Thoracic aorta (tissue), 2 donors: ENCODE data around the gene CYP4Z1. TPM values are rescaled to one million over a fixed set of nuclear protein-coding genes. Genes with fewer than 3 reads are reported as not detected.
"Not testable (repeated sequence)": the region's sequence is repeated elsewhere in the genome, so short reads cannot be mapped to it uniquely, and the experiment has no call there.

ENCODE experiments used
- ATAC-seq: fragments of 150-250 bp; one replicate; pipeline ENCODE4 v1.8.0; 2017; ENCODE audit warnings: low read depth; ENCODE audit not compliant: insufficient number of reproducible peaks, low FRiP score
- DNase-seq: peaks from one replicate; pipeline ENCODE4 v3.0.0-alpha.2; 2020; ENCODE audit warnings: low spot score
- H3K27ac ChIP-seq, 2 donors: fragments of 200-600 bp; sonication (generic); 1 replicate in 1 of 2; 2 replicates in 1 of 2; pipeline ENCODE4 v1.5.1; 2016; ENCODE audit warnings: mild to moderate bottlenecking in 2 of 2, moderate library complexity in 2 of 2
- H3K27me3 ChIP-seq: fragments of 200-600 bp; sonication (generic); replicated peaks from 2 replicates; pipeline ENCODE4 v1.6.0; 2016; ENCODE audit warnings: mild to moderate bottlenecking; ENCODE audit not compliant: insufficient read depth
- H3K36me3 ChIP-seq: fragments of 200-600 bp; sonication (generic); one replicate; pipeline ENCODE4 v1.5.1; 2016
- H3K4me1 ChIP-seq, 2 donors: fragments of 200-600 bp; sonication (generic); 1 replicate in 1 of 2; 2 replicates in 1 of 2; pipeline versions ENCODE4 v1.5.1 to v1.6.0; 2016; ENCODE audit warnings: low read depth in 2 of 2, mild to moderate bottlenecking in 1 of 2; ENCODE audit not compliant: control insufficient read depth in 1 of 2
- H3K4me3 ChIP-seq: fragments of 200-600 bp; sonication (generic); 2 replicates; pipeline ENCODE4 v1.5.1; 2016; ENCODE audit warnings: mild to moderate bottlenecking
- H3K9me3 ChIP-seq: fragments of 200-600 bp; sonication (generic); 2 replicates; pipeline ENCODE4 v1.5.1; 2016
- total RNA-seq, 2 donors: library from RNA; depleted of rRNA; stranded (reverse); fragments of >200 nt; gene quantifications; one replicate each; pipeline versions ENCODE4 v1.1.0 to v1.2.3, GENCODE V29; 2016
- TF ChIP-seq, protein P1 (sequence below): fragments of 200-600 bp; sonication (generic); IDR thresholded peaks from one replicate; pipeline ENCODE4 v1.5.1; 2019; ENCODE audit warnings: antibody characterized with exemption

The CYP4Z1 gene
- total RNA-seq, 2 donors from 2014 or later, result 1.1 to 3.9 TPM

DNA sequence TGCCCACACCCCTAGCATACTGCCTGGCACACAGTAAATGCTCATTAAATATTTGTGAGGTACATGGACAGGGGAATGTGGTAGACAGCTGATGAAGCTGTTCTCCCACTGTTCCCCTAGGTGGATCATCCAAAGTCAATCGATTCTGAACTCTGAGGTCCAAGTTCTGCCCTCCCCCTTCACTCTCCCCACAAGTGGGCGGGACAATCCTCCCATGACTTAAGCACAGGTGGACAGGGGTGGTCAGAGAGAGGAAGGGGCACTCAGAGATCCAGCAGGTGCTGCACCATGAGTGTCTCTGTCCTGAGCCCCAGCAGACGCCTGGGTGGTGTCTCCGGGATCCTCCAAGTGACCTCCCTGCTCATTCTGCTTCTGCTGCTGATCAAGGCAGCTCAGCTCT is 70.2 kb downstream of the CYP4Z1 start, which contains the start of gene CYP4A22:
CYP4A22 (plus strand) TSS at position 244 of the 400 bp plus-strand sequence; CDS start at position 289, 45 bp downstream.
- TF ChIP-seq, protein P1, sequence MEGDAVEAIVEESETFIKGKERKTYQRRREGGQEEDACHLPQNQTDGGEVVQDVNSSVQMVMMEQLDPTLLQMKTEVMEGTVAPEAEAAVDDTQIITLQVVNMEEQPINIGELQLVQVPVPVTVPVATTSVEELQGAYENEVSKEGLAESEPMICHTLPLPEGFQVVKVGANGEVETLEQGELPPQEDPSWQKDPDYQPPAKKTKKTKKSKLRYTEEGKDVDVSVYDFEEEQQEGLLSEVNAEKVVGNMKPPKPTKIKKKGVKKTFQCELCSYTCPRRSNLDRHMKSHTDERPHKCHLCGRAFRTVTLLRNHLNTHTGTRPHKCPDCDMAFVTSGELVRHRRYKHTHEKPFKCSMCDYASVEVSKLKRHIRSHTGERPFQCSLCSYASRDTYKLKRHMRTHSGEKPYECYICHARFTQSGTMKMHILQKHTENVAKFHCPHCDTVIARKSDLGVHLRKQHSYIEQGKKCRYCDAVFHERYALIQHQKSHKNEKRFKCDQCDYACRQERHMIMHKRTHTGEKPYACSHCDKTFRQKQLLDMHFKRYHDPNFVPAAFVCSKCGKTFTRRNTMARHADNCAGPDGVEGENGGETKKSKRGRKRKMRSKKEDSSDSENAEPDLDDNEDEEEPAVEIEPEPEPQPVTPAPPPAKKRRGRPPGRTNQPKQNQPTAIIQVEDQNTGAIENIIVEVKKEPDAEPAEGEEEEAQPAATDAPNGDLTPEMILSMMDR, result no peak
- no peak for ATAC-seq

DNA sequence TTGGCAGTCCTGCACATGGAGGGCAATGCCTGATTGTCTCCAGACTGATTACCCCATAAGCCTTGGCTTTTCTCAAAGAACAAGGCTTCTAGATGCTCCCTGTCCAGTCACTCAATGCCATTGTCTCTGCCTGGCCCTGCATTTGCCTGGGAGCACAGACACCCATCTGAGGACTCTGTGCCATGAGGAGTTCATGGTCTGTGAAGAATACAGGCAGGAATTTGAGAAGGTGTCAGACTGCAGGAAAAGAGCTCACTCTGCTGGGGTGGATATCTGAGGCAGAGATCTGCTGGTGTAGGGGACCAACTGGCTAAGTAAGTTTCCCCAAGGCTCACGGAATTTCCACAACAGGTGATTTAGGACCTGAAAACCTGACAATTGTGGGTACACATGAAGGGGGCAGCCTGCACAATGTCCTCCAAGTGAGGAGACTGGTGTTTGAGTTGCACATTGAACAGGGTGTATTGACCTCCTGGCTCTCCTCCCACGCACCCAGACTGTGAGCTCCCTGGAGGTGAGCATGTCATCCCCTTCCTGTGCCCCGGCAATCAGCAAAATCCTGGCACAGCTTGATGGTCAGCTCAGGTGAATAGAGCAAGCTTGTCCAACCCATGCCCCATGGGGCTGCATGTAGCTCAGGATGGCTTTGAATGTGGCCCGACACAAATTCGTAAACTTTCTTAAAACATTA is 71.0 kb downstream of the CYP4Z1 start:
- H3K4me3 ChIP-seq, result no peak overlapping the region
- H3K9me3 ChIP-seq, result no peaks in the 10 kb centered on the region
- H3K27me3 ChIP-seq, result no peaks in the 10 kb centered on the region
- ATAC-seq, result no peak
- DNase-seq, result no peak
- no peaks in the 10 kb centered on the region for H3K36me3 ChIP-seq
- no peaks in the 10 kb centered on the region for H3K4me1 ChIP-seq
- TF ChIP-seq, protein P1, result no peak
- no peak overlapping the region for H3K27ac ChIP-seq

More for the DNA sequence above, 70.2 kb downstream of the CYP4Z1 start, which contains the start of gene CYP4A22:
- Histone ChIP-seq H3K36me3 (no peaks in the 10 kb centered on the region), H3K27me3 (no peaks in the 10 kb centered on the region), H3K27ac (no peak within 1 kb of the TSS), H3K4me1 (no peaks in the 10 kb centered on the region), H3K9me3 (no peaks in the 10 kb centered on the region), H3K4me3 (no peak within 1 kb of the TSS)
- no peak for DNase-seq

DNA sequence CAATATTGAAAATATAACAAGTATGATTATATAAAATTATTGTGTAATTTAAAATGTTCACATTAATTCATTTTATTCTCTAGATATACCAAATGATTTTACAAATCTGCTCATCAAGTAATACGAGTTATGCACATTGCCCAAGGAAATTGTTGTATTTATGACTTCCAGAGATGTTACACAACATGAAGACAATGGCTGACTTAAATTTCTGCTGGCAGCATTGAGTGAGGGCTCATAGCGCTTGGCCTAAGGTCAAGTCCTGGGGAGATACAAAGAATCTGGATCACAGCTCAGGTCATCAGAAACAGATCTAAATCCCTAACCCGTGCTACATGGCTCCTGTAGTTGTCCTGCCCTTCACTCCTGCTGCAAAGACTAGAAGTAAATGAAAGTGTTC is 73.3 kb downstream of the CYP4Z1 start:
- not testable (repeated sequence) for H3K4me1 ChIP-seq, H3K36me3 ChIP-seq, H3K27ac ChIP-seq, H3K4me3 ChIP-seq, ATAC-seq, H3K9me3 ChIP-seq, H3K27me3 ChIP-seq, DNase-seq

DNA sequence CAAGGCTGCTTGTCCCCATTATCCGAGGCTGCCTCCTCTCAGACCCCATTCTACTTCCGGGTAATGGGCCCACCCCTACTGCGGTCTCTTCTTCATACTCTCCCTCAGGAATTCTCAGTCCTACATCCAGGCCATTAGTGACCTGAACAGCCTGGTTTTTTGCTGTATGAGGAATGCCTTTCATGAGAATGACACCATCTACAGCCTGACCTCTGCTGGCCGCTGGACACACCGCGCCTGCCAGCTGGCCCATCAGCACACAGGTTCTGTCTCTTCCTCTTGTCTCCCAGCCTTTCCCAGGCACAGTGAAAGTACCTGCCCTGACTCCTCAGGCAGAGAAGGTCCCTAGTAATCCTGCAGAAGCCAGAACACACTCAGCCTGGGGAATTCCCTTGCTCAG is 76.6 kb downstream of the CYP4Z1 start:
- H3K36me3 ChIP-seq, H3K4me1 ChIP-seq, H3K4me3 ChIP-seq, ATAC-seq, H3K27me3 ChIP-seq, H3K9me3 ChIP-seq, H3K27ac ChIP-seq, DNase-seq: not testable (repeated sequence)

DNA sequence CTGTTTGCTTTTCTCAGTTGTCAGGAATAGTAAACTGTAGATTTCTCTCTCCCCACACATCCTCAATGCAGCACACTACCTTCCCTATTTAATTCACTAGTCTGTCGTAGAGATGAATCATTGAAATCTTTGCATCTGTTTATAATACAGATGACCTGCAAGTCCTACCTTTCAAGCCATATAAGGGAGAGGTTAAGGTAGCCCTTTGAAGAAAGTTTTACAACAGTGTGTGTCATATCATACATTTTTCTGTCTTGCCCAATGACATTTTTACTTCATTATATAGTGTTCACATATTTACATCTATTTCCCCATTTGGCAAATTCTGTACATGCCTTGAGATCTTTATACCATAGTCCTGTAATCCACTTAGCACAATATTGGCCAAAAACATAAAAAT is 79.5 kb downstream of the CYP4Z1 start:
- ATAC-seq, H3K27me3 ChIP-seq, H3K9me3 ChIP-seq, DNase-seq, H3K36me3 ChIP-seq, H3K4me1 ChIP-seq, H3K27ac ChIP-seq, H3K4me3 ChIP-seq: not testable (repeated sequence)

DNA sequence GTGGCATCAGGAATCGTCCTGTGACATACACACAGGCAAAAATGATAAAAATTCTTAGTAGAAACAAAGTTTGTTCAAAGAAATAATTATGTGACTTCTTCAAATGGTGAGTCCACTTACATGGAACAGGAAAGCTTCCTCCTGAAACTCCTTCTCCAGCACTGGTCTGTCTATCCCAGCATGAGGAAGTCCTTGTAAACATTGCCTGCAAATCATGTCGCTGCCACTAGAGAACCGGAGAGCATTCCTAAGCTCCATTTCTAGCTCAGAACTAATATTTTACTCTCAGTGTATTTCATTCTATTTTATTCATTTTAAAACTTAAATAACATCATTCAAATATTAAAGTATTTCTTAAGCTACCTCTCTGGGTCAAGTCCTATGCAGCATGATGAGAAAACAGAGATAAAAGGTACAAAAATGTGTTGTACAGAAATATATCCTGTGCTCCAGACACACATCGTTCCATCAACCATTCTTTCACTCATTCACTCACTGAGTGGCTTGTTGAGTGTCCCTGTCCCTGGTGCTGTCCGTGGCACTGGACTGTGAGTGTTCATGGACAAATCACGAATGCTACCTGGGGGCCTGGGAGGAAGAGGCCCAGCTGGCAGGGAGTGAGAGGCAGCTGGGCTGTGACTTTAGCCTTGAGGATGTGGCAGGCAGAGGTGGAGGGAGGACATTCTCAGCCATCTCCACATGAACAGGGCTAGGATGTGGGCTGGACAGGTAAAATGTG is 80.2 kb downstream of the CYP4Z1 start:
- Histone ChIP-seq H3K9me3 (no peaks in the 10 kb centered on the region), H3K4me3 (no peak overlapping the region), H3K27ac (no peak overlapping the region), H3K4me1 (no peaks in the 10 kb centered on the region), H3K27me3 (no peaks in the 10 kb centered on the region), H3K36me3 (no peaks in the 10 kb centered on the region)
- ATAC-seq (no peak), DNase-seq (no peak)
- TF ChIP-seq, protein P1, result no peak

DNA sequence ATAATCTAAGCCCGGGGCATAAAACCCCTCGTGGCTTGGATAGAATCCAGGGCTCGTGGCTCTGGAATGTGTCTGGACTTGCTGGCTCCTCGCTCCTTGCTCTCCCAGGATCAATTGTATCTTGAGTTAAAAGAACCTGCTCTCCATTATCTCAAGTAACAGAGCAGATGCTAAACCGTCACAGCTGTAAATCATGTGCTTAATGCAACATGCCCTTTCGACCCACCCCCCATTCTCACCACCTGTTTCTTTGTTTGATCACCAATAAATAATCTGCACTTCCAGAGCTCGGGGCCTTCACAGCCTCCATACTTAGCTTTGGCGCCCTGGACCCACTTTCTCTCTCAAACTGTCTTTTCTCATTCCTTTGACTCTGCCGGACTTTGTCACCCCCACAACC is 82.1 kb downstream of the CYP4Z1 start:
- DNase-seq, H3K4me1 ChIP-seq, ATAC-seq, H3K4me3 ChIP-seq, H3K27me3 ChIP-seq, H3K27ac ChIP-seq, H3K36me3 ChIP-seq, H3K9me3 ChIP-seq: not testable (repeated sequence)

DNA sequence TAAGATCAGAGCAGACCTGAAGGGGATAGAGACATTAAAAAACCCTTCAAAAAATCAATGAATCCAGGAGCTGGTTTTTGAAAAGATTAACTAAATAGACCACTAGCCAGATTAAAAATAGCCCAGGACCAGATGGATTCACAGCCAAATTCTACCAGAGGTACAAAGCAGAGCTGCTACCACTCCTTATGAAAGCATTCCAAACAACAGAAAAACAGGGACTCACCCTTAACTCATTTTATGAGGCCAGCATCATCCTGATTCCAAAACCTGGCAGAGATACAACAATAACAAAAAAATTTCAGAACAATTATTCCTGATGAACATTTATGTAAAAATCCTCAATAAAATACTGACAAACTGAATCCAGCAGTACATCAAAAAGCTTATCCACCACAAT is 89.4 kb downstream of the CYP4Z1 start:
- not testable (repeated sequence) for H3K36me3 ChIP-seq, ATAC-seq, DNase-seq, H3K27me3 ChIP-seq, H3K27ac ChIP-seq, H3K4me1 ChIP-seq, H3K9me3 ChIP-seq, H3K4me3 ChIP-seq

DNA sequence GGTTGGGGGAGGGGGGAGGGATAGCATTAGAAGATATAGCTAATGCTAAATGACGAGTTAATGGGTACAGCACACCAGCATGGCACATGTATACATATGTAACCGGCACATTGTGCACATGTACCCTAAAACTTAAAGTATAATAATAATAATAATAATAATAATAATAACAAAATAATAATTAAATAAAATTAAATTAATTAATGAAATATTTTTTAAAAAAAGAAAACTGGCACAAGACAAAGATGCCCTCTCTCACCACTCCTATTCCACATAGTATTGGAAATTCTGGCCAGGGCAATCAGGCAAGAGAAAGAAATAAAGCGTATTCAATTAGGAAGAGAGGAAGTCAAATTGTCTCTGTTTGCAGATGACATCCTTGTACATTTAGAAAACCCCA is 90.9 kb downstream of the CYP4Z1 start:
- not testable (repeated sequence) for H3K4me3 ChIP-seq, H3K4me1 ChIP-seq, H3K27ac ChIP-seq, H3K27me3 ChIP-seq, H3K36me3 ChIP-seq, DNase-seq, H3K9me3 ChIP-seq, ATAC-seq
